GM19238 (cell line): ENCODE measurements around the gene ZNF296.

Experiments used
- DNase-seq: peaks from one replicate; pipeline ENCODE4 v3.0.0; 2011; ENCODE audit warnings: low spot score; ENCODE audit not compliant: insufficient read length

ZNF296 gene

GRCh38 chr19:45087531-45087930, 11.3 kb upstream of the ZNF296 start:
- no peak for DNase-seq

- DNase-seq: no peak
Measured at GRCh38 chr19:45086480-45086879, 10.2 kb upstream of the ZNF296 start.

GRCh38 chr19:45082170-45082569, 5.9 kb upstream of the ZNF296 start:
- no peak for DNase-seq

- no peak for DNase-seq
Measured at GRCh38 chr19:45079911-45080370, 3.7 kb upstream of the ZNF296 start.

GRCh38 chr19:45079063-45079910, 3.0 kb upstream of the ZNF296 start, which contains the start of gene GEMIN7:
TSS of gene GEMIN7 (plus strand) at chr19:45079260. CDS start at chr19:45090115, 10,855 bp downstream.
- peak; percentile 77 for DNase-seq

GRCh38 chr19:45078390-45079062, 2.2 kb upstream of the ZNF296 start:
- no peak for DNase-seq

- no peak for DNase-seq
Measured at GRCh38 chr19:45076851-45077730, 813 bp upstream of the ZNF296 start.

- DNase-seq: peak; percentile 94
Measured at GRCh38 chr19:45075301-45076028, 813 bp downstream of the ZNF296 start.

- DNase-seq: no peak
Measured at GRCh38 chr19:45074744-45075300, 1.5 kb downstream of the ZNF296 start.

- no peak for DNase-seq
Measured at GRCh38 chr19:45071969-45072790, 4.1 kb downstream of the ZNF296 start.

GRCh38 chr19:45071545-45071938, 4.7 kb downstream of the ZNF296 start:
- DNase-seq: no peak

GRCh38 chr19:45070861-45071544, 5.3 kb downstream of the ZNF296 start:
- no peak for DNase-seq

- DNase-seq: no peak
Measured at GRCh38 chr19:45070214-45070613, 6.1 kb downstream of the ZNF296 start.

GRCh38 chr19:45069056-45069455, 7.2 kb downstream of the ZNF296 start:
- no peak for DNase-seq

- DNase-seq: no peak
Measured at GRCh38 chr19:45068041-45068440, 8.2 kb downstream of the ZNF296 start.

- DNase-seq: no peak
Measured at GRCh38 chr19:45066921-45067661, 9.2 kb downstream of the ZNF296 start.

GRCh38 chr19:45063851-45064801, 12.2 kb downstream of the ZNF296 start:
- DNase-seq: no peak
